IMR-90 (cell line): Measurements from ENCODE around the gene PLEKHO2. TPM values are rescaled to one million over a fixed set of nuclear protein-coding genes. Genes with fewer than 3 reads are reported as not detected.

Source experiments
- ATAC-seq: fragments of 200-7000 bp; cut with Tn5 transposase; 2 replicates; pipeline ENCODE4 v1.9.1; 2020; ENCODE audit warnings: low read depth, mild to moderate bottlenecking, moderate library complexity
- BruUV-seq: library from RNA; stranded (reverse); fragments of 400-500 nt; replicated peaks from 2 replicates; lab custom pipeline; 2021; lab: Mats Ljungman, UMichigan
- CTCF ChIA-PET: fragments of 300-600 bp; formaldehyde crosslinking; extraction: SDS; loops from one replicate; lab custom pipeline; 2021; ENCODE audit warnings: antibody characterized with exemption; lab: Yijun Ruan, JAX
- POLR2A ChIA-PET: fragments of 300-600 bp; sonication (Branson Sonifier 250); formaldehyde crosslinking; loops from one replicate; lab custom pipeline; 2022; ENCODE audit warnings: antibody characterized with exemption; ENCODE audit not compliant: unreplicated experiment; lab: Charles Lee
- DNase-seq: peaks from one replicate; pipeline ENCODE4 v3.0.0; 2013
- H2AFZ ChIP-seq: replicated peaks from 2 replicates; pipeline ENCODE3; 2013; ENCODE audit warnings: low read length, mild to moderate bottlenecking; ENCODE audit not compliant: poor library complexity
- H2AK5ac ChIP-seq: 2 replicates; pipeline ENCODE4 v1.6.1; 2013; ENCODE audit warnings: low read depth, low read length, inconsistent platforms
- H2AK9ac ChIP-seq: replicated peaks from 2 replicates; pipeline ENCODE3; 2013; ENCODE audit warnings: mild to moderate bottlenecking, low read depth, low read length, moderate library complexity; ENCODE audit not compliant: poor library complexity
- H2BK120ac ChIP-seq: 2 replicates; pipeline ENCODE4 v1.6.1; 2013; ENCODE audit warnings: low read depth, low read length, inconsistent platforms
- H2BK15ac ChIP-seq: 3 replicates; pipeline ENCODE4 v1.6.1; 2013; ENCODE audit warnings: low read depth, low read length, inconsistent platforms
- H2BK20ac ChIP-seq: 2 replicates; pipeline ENCODE4 v1.6.1; 2013; ENCODE audit warnings: low read depth, mild to moderate bottlenecking, inconsistent platforms, low read length, moderate library complexity
- H2BK5ac ChIP-seq: 2 replicates; pipeline ENCODE4 v1.6.1; 2013; ENCODE audit warnings: mild to moderate bottlenecking, low read depth, low read length, inconsistent platforms; ENCODE audit not compliant: poor library complexity, severe bottlenecking
- H3K14ac ChIP-seq: replicated peaks from 2 replicates; pipeline ENCODE4 v1.6.1; 2013; ENCODE audit warnings: low read depth, low read length, inconsistent platforms
- H3K18ac ChIP-seq: 2 replicates; pipeline ENCODE4 v1.6.1; 2013; ENCODE audit warnings: low read depth, low read length, control low read depth
- H3K23ac ChIP-seq: 2 replicates; pipeline ENCODE4 v1.6.1; 2013; ENCODE audit warnings: low read depth, low read length, inconsistent platforms
- H3K27ac ChIP-seq: 2 replicates; pipeline ENCODE4 v1.5.1; 2013; ENCODE audit warnings: mild to moderate bottlenecking, control low read depth, low read length; ENCODE audit not compliant: insufficient read depth
- H3K27me3 ChIP-seq: 2 replicates; pipeline ENCODE4 v1.6.1; 2013; ENCODE audit warnings: low read length; ENCODE audit not compliant: control insufficient read depth, insufficient read depth
- H3K36me3 ChIP-seq: 2 replicates; pipeline ENCODE4 v1.6.1; 2013; ENCODE audit warnings: low read length, mixed read lengths; ENCODE audit not compliant: control insufficient read depth, insufficient read depth
- H3K4ac ChIP-seq: 2 replicates; pipeline ENCODE4 v1.6.1; 2013; ENCODE audit warnings: low read depth, low read length, inconsistent platforms
- H3K4me1 ChIP-seq: 2 replicates; pipeline ENCODE4 v1.6.1; 2013; ENCODE audit warnings: low read length, mixed read lengths; ENCODE audit not compliant: control insufficient read depth, insufficient read depth
- H3K4me2 ChIP-seq: 2 replicates; pipeline ENCODE4 v1.6.1; 2013; ENCODE audit warnings: low read depth, mild to moderate bottlenecking, control low read depth, low read length, moderate library complexity
- H3K4me3 ChIP-seq: 2 replicates; pipeline ENCODE4 v1.5.1; 2013; ENCODE audit warnings: low read depth, mild to moderate bottlenecking, control low read depth, low read length, moderate library complexity; ENCODE audit not compliant: insufficient read depth
- H3K56ac ChIP-seq: 2 replicates; pipeline ENCODE4 v1.6.1; 2013; ENCODE audit warnings: low read length, inconsistent platforms; ENCODE audit not compliant: insufficient read depth; ENCODE audit errors: extremely low read depth
- H3K79me1 ChIP-seq, 2 experiments: 2 replicates each; pipeline ENCODE4 v1.6.1; 2013; ENCODE audit warnings: low read length in 2 of 2, inconsistent platforms in 1 of 2, low read depth in 1 of 2
- H3K9ac ChIP-seq: 2 replicates; pipeline ENCODE4 v1.6.1; 2013; ENCODE audit warnings: low read depth, low read length, control low read depth
- H3K9me1 ChIP-seq: 2 replicates; pipeline ENCODE4 v1.6.1; 2013; ENCODE audit warnings: low read length, inconsistent platforms; ENCODE audit not compliant: insufficient read depth
- H3K9me3 ChIP-seq: 2 replicates; pipeline ENCODE4 v1.6.1; 2013; ENCODE audit warnings: low read length; ENCODE audit not compliant: control insufficient read depth, insufficient read depth
- H4K20me1 ChIP-seq: 2 replicates; pipeline ENCODE4 v1.6.1; 2013; ENCODE audit warnings: low read length, inconsistent platforms; ENCODE audit not compliant: insufficient read depth
- H4K5ac ChIP-seq: 2 replicates; pipeline ENCODE4 v1.6.1; 2013; ENCODE audit warnings: mild to moderate bottlenecking, low read depth, low read length, control low read depth
- H4K8ac ChIP-seq, 2 experiments: 2 replicates each; pipeline ENCODE4 v1.6.1; 2013; ENCODE audit warnings: low read depth in 2 of 2, low read length in 2 of 2, control low read depth in 1 of 2, inconsistent platforms in 1 of 2
- H4K91ac ChIP-seq: 2 replicates; pipeline ENCODE4 v1.6.1; 2013; ENCODE audit warnings: low read depth, low read length, inconsistent platforms; ENCODE audit not compliant: insufficient read depth
- BHLHE40 ChIP-seq: fragments of 150-350 bp; IDR thresholded peaks from 2 replicates; pipeline ENCODE4 v1.6.1; 2016; ENCODE audit warnings: mild to moderate bottlenecking, low read depth, low read length
- CEBPB ChIP-seq: IDR thresholded peaks from 2 replicates; pipeline ENCODE4 v1.6.1; 2012; ENCODE audit warnings: low read depth, low read length, improper control_type of control experiment
- CHD1 ChIP-seq: IDR thresholded peaks from 2 replicates; pipeline ENCODE4 v1.6.1; 2012; ENCODE audit warnings: low read depth, low read length, improper control_type of control experiment
- CTCF ChIP-seq: conservative IDR thresholded peaks from 2 replicates; pipeline ENCODE4 v1.5.1; 2012; ENCODE audit warnings: mild to moderate bottlenecking, low read depth, low read length, improper control_type of control experiment
- FOS ChIP-seq: fragments of 150-350 bp; IDR thresholded peaks from 2 replicates; pipeline ENCODE4 v1.6.1; 2016; ENCODE audit warnings: low read depth, low read length
- MAFK ChIP-seq: IDR thresholded peaks from 2 replicates; pipeline ENCODE4 v1.6.1; 2012; ENCODE audit warnings: low read depth, low read length, improper control_type of control experiment
- MAZ ChIP-seq: IDR thresholded peaks from 2 replicates; pipeline ENCODE4 v1.6.1; 2012; ENCODE audit warnings: low read depth, mild to moderate bottlenecking, low read length, improper control_type of control experiment, moderate library complexity, borderline replicate concordance
- MXI1 ChIP-seq: IDR thresholded peaks from 2 replicates; pipeline ENCODE4 v1.6.1; 2012; ENCODE audit warnings: low read depth, mild to moderate bottlenecking, low read length, moderate library complexity, borderline replicate concordance
- NFE2L2 ChIP-seq: fragments of 150-350 bp; IDR thresholded peaks from 2 replicates; pipeline ENCODE4 v1.6.1; 2016; ENCODE audit warnings: low read depth, mild to moderate bottlenecking, low read length
- POLR2A ChIP-seq: IDR thresholded peaks from 2 replicates; pipeline ENCODE4 v1.6.1; 2012; ENCODE audit warnings: mild to moderate bottlenecking, low read depth, low read length
- RAD21 ChIP-seq: IDR thresholded peaks from 2 replicates; pipeline ENCODE4 v1.6.1; 2012; ENCODE audit warnings: low read length, improper control_type of control experiment
- RCOR1 ChIP-seq: IDR thresholded peaks from 2 replicates; pipeline ENCODE4 v1.6.1; 2012; ENCODE audit warnings: mild to moderate bottlenecking, low read length, improper control_type of control experiment; ENCODE audit not compliant: insufficient replicate concordance
- RFX5 ChIP-seq: IDR thresholded peaks from 2 replicates; pipeline ENCODE4 v1.8.0; 2012; ENCODE audit warnings: low read depth, mild to moderate bottlenecking, low read length, moderate library complexity
- SMC3 ChIP-seq: fragments of 150-350 bp; IDR thresholded peaks from 2 replicates; pipeline ENCODE4 v1.6.1; 2016; ENCODE audit warnings: low read depth, mild to moderate bottlenecking, antibody characterized with exemption, low read length, moderate library complexity
- WGBS, 2 experiments: methylation state at CpG; one replicate each; pipeline versions ENCODE4 v1.1.5 to v1.1.7; 2013; ENCODE audit warnings: missing lambda C conversion rate in 2 of 2; ENCODE audit not compliant: insufficient read length in 1 of 2; ENCODE audit errors: extremely low coverage in 2 of 2; 5-methylcytosine and 5-hydroxymethylcytosine counted together
- dilution Hi-C: fragments of 300-500 bp; cut with HindIII; formaldehyde crosslinking; loops from one replicate; pipeline ENCODE4 v1.14.3; 2018; ENCODE audit warnings: low sequenced_read_pairs; ENCODE audit not compliant: unreplicated experiment
- in situ Hi-C: fragments of 300-500 bp; cut with MboI; formaldehyde crosslinking; loops from 3 replicates; pipeline ENCODE4 v1.14.3; 2019; ENCODE audit warnings: low sequenced_read_pairs, inconsistent platforms, mixed read lengths
- intact Hi-C: fragments of 100-400 bp; cut with micrococcal nuclease; formaldehyde crosslinking; loops from 2 replicates; pipeline ENCODE4 v1.10.0; 2022
- polyA plus RNA-seq, 3 experiments: library from polyadenylated mRNA; depleted of rRNA; stranded (reverse); fragments of >200 nt; gene quantifications; 2 replicates each; pipeline ENCODE4 v1.2.3, GENCODE V29; 2012; ENCODE audit warnings: low replicate concordance in 1 of 3
- total RNA-seq: library from RNA; depleted of rRNA; stranded (reverse); fragments of >200 nt; gene quantifications from 2 replicates; pipeline ENCODE4 v1.2.3, GENCODE V29; 2012
- TF ChIP-seq, protein P1 (sequence below): fragments of 150-350 bp; IDR thresholded peaks from 2 replicates; pipeline ENCODE4 v1.6.1; 2016; ENCODE audit warnings: low read depth, mild to moderate bottlenecking, low read length, moderate library complexity, borderline replicate concordance
- TF ChIP-seq, protein P2 (sequence below): fragments of 150-350 bp; IDR thresholded peaks from 2 replicates; pipeline ENCODE4 v1.6.1; 2017; ENCODE audit warnings: mild to moderate bottlenecking, antibody characterized with exemption, low read length, low read depth

The PLEKHO2 gene
- total and polyA plus RNA-seq, 2 of the 4 experiments (the other 2 are of a cell fraction) = 19.0 to 22.5 TPM

GRCh38 chr15:64909546-64909945 is 67.8 kb downstream of the PLEKHO2 start:
- no peak overlapping the region for H2AK9ac ChIP-seq
- no peaks in the 10 kb centered on the region for H3K27me3 ChIP-seq
- no peak overlapping the region for H3K18ac ChIP-seq
- H2BK120ac ChIP-seq = no peak overlapping the region
- H3K9ac ChIP-seq = no peak overlapping the region
- in situ Hi-C loops (loop anchor here (5.0 kb wide), 2 partner anchors 67 to 177 kb away; partner anchors contain the start of gene PLEKHO2), intact Hi-C loops (no loop called here), dilution Hi-C loops (no loop called here)
- no peak overlapping the region for H3K27ac ChIP-seq
- H2BK5ac ChIP-seq = no peak overlapping the region
- no peak overlapping the region for H2BK15ac ChIP-seq
- POLR2A ChIA-PET = no interaction called here
- no peaks in the 10 kb centered on the region for H3K9me3 ChIP-seq
- DNase-seq (no peak), ATAC-seq (no peak)
- H2AFZ ChIP-seq = no peak overlapping the region
- H3K79me1 ChIP-seq = peaks cover 0 to 5% of the 10 kb centered on the region in 2 experiments; a peak in 2 of 4 replicates
- H3K9me1 ChIP-seq = peaks cover 7% of the 10 kb centered on the region; the same call in 1 of the 2 replicates
- 100% methylated on average over 1 of the region's 3 CpGs; no CpG with 5 or more reads in 1 of the 2 experiments for WGBS, 2 experiments
- H3K4me2 ChIP-seq = no peak overlapping the region
- H3K4me1 ChIP-seq = peaks cover 5% of the 10 kb centered on the region
- no peak overlapping the region for H4K5ac ChIP-seq
- H2AK5ac ChIP-seq = 0 out of 2 replicates have a peak overlapping the region, but pooled peaks have one; percentile 20
- no peak overlapping the region for H4K8ac ChIP-seq
- H3K4ac ChIP-seq = no peak overlapping the region
- H3K23ac ChIP-seq = no peak overlapping the region
- no peak overlapping the region for H3K4me3 ChIP-seq
- no peak overlapping the region for H4K91ac ChIP-seq
- no TSS peak for BruUV-seq
- H3K56ac ChIP-seq = no peak overlapping the region
- no peaks in the 10 kb centered on the region for H3K36me3 ChIP-seq
- no peak overlapping the region for H3K14ac ChIP-seq
- CTCF ChIA-PET = no interaction called here
- TF ChIP-seq MXI1 = no peak
- TF ChIP-seq RAD21 = no peak
- TF ChIP-seq, protein P1, sequence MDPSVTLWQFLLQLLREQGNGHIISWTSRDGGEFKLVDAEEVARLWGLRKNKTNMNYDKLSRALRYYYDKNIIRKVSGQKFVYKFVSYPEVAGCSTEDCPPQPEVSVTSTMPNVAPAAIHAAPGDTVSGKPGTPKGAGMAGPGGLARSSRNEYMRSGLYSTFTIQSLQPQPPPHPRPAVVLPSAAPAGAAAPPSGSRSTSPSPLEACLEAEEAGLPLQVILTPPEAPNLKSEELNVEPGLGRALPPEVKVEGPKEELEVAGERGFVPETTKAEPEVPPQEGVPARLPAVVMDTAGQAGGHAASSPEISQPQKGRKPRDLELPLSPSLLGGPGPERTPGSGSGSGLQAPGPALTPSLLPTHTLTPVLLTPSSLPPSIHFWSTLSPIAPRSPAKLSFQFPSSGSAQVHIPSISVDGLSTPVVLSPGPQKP = no peak
- TF ChIP-seq NFE2L2 = no peak
- TF ChIP-seq RFX5 = no peak
- TF ChIP-seq CHD1 = no peak
- TF ChIP-seq RCOR1 = no peak
- no peak for TF ChIP-seq FOS
- no peak for TF ChIP-seq MAZ
- TF ChIP-seq, protein P2, sequence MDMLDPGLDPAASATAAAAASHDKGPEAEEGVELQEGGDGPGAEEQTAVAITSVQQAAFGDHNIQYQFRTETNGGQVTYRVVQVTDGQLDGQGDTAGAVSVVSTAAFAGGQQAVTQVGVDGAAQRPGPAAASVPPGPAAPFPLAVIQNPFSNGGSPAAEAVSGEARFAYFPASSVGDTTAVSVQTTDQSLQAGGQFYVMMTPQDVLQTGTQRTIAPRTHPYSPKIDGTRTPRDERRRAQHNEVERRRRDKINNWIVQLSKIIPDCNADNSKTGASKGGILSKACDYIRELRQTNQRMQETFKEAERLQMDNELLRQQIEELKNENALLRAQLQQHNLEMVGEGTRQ = no peak
- no peak for TF ChIP-seq SMC3
- TF ChIP-seq CEBPB = no peak
- no peak for TF ChIP-seq POLR2A
- no peak for TF ChIP-seq MAFK
- no peak for TF ChIP-seq BHLHE40
- no peak for TF ChIP-seq CTCF
- no peaks in the 10 kb centered on the region for H4K20me1 ChIP-seq
- H2BK20ac ChIP-seq = no peak overlapping the region
